NCI-H2196 (cell line): ENCODE measurements around the gene RUNDC3A.
A peak's percentile ranks its signal among the peaks of the same experiment; 100 is the strongest.
"Not testable (repeated sequence)": the region's sequence is repeated elsewhere in the genome, so short reads cannot be mapped to it uniquely, and the experiment has no call there.

ENCODE experiments used
- DNase-seq: peaks from one replicate; lab custom pipeline; 2025; ENCODE audit not compliant: unreplicated experiment; lab: John Stamatoyannopoulos, UW

RUNDC3A gene

DNA sequence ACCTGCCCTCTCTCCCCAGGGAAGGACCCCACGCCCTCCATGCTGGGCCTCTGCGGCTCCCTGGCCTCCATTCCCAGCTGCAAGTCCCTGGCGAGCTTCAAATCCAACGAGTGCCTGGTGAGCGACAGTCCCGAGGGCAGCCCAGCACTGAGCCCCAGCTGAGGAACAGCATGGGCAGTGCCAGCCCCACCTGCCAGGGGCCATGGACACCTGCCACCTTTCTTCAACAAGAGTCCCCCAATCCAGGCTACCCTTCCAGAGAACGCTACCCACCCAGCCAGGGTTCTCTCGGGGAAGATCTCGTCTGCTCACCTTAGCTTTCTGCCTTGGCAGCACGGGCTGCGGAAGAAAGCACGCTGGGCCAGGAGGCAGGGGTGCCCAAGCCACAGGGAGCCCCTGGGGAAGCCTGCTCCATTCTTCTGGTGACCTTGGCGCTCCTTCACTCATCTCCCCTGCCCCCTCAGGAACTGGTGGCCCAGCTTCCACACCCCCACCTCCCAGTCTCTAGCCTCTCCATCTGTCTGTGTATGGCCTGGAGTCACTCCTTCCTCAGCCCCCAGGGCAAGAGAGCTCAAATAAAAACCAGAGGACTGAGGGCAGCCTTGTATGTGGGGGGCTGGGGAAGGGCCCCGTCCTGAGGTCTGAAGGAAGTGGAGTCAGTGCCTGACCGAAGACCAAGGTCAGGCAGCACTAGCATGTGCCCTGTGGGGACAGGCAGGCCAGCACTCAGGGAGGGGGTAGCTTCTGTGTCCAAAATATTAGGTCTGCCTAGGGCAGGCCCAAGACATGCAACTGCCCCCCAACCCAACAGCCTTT, 9.9 kb downstream of the RUNDC3A start:
- DNase-seq = no peak

DNA sequence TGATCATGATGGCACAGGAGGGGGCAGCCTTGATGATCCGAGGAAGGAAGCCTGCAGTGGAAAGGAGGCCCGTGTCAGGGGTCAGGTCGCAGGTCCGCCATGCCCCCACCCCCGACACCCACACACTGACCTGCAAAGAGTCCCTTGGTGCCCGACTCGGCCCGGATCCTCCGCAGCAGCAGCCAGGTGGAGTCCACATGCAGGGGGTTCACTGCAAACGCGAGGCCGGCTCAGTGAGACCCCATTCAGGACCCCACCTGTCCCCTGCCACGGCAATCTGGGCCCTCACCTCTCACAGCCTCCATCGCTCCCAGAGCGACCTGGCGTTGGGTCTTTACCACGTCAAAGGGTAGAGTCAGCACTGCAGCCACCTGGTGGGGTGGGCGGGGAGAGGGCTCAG, 11.7 kb downstream of the RUNDC3A start:
- no peak for DNase-seq

DNA sequence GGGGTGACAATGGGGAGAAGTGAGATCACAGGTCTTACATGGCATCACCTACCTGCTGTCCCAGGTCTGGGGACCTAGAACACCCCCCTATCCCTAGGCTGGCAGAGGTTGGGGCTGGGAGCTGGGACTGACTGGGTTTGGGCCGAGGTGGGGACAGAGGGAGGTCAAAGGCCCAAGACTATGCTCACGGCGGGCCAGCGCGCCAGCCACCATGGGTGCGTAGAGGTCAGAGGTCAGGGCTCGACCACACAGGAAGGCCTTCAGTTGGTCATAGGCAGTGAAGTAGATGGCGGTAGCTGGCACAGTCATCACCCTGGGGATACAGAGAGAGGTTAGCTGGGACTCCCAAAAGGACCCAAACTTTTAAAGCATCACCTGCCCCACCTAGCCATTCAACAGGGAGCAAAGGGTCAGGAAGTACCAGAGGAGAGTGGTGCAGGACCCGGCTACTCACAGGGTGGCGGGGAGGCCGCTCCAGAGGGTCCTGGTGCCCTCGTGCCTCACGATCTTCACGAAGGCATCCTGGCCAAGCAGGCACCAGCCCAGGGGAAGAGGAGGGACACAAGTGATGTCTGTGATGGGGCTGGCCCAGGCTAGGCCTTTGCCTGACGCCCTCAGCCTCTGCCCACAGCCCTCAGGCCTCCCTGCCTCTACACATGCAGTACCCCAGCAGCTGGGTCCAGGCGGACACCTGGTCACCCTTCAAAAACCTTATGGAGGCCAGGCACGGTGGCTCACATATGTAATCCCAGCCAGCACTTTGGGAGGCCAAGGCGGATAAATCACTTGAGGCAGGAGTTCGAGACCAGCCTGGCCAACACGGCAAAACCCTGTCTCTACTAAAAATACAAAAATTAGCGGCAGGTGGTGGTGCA, 13.1 kb downstream of the RUNDC3A start:
- DNase-seq = no peak

DNA sequence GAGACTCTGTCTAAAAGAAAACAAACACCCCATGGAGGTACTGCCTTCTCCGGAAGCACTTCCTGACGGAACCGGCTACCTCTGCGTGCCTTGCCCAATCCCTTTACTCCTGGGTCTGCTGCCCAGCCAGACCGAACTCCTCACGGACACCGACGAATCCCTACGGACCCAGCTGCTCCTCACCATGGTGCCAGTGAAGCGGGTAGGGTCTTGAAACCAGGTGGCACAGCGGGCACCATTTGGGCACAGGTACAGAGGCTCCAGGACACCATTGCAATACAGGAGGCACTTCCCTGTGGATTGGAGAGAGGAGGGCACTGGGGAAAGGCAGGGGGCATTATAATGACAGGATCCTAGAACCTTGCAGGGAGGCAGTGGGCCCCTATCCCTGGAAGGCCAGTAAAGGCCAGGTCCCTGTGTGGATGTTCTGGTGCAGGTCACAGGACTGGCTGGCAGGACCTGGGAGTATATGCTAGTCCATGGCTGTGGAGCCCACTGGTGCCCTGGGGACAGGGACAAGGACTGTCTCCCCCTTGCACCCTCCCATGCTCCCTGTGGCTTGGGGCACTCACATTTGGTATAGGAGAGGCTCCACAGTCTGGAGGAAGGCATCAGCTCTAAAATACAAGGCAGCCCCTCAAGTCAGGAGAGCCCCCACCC, 14.0 kb downstream of the RUNDC3A start:
- DNase-seq = no peak

DNA sequence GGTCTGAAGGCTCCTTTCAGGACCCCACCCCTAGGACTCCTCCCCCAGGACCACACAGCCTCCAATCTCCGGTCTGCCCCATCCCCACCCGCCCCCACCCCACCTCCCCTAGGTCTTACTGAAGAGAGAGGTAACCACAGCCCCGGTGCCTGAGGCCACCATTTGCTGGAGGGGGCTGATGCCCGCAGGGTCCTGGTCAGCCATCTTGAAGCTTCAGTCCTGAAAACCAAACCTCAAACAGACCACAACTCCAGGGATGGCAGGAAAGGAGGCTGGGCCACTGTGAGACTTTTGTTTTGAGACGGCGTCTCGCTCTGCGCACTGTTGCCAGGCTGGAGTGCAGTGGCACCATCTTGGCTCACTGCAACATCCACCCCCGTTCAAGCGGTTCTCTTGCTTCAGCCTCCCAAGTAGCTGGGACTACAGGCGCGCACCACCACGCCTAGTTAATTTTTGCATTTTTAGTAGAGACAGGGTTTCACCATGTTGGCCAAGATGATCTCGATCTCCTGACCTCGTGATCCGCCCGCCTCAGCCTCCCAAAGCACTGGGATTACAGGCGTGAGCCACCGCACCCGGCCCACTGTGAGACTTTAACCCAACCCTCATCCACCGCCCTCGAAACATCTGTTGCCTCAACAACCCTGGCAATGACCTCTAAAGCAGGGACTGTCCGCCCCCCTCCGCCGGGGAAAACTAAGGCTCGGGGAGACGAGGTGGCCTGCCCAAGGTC, 15.1 kb downstream of the RUNDC3A start:
- DNase-seq = no peak

DNA sequence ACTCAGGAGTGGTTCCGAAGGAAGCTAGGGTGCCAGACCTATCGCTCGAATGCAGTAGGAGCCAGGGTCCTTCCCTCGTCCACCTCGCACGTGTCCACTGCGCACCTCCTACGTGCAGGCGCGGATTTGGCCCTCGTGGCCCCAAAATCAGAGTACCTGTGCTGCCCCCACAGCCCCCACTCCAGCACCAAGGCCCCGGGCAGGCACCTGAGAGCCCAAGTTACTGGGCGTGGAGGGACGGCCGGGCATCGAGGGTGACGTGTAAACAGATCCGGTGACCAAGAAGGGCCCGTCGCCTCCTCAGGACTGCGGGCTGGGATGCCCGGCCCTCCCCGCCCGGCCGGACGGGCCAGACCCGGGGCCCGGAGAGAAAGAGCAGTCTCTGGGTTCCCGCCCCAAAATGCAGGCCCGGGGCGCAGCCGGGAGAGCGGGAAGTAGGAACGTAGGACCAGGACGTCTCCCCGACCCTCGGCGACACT, 15.7 kb downstream of the RUNDC3A start:
- DNase-seq = no peak

DNA sequence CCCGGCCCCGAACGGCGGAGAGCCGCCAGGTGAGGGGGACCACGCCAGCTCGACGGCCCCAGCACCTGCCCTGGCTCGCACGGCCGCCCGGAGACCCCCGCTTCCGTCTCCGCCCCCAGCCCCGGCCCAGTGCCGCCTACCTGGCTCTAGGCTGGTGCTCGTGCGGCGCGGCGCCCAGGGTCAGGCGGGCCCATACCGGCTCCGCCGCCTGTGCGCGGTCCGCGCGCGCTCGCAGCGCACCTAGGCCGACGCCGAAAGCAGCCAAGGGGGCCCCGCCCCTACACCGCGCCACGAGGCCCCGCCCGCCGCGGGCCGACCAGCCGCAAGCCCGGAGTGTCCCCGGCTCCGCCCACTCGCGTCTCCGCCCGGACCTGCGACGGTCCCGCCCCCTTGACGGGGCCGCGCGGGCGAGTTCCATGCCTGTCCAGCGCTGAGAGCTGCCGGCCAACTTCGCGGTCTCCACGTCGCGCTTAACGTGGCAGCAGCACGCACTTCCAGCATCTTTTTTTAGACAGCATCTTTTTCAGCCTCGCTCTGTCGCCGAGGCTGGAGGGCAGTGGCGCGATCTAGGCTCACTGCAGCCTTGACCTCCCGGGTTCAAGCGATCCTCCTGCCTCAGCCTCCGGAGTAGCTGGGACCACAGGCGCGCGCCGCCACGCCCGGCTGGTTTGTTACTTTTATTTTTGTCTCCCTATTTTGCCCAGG, 16.3 kb downstream of the RUNDC3A start, which contains the start of gene SLC25A39:
Gene SLC25A39, minus strand, starts transcription at position 253 of the 705 bp plus-strand sequence. CDS start 1,261 bp downstream, outside the sequence.
- peak; percentile 96 for DNase-seq

DNA sequence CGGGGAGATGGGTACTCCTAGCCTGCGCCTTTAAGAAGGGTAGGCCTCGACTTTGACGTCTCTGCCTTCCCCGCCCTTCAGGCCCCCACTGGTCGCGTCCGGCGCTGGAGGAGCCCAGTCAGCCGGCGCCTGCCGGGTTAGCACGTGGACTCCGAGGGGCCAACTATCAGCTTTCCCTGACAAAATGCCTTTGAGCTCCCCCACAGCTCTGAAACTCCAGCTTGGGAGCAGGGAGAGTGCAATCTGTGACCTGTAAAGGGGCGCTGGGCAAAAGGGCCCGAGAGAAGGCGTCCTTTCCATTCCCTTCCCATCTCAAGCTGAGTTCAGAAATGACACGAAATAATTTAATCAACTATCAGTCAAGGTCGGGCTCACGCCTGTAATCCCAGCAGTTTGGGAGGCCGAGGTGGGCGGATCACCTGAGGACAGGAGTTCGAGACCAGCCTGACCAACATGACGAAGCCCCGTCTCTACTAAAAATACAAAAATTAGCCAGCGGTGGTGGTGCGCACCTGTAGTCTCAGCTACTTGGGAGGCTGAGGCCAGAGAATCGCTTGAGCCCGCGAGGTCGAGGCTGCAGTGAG, 18.6 kb downstream of the RUNDC3A start:
- peak; percentile 97 for DNase-seq

DNA sequence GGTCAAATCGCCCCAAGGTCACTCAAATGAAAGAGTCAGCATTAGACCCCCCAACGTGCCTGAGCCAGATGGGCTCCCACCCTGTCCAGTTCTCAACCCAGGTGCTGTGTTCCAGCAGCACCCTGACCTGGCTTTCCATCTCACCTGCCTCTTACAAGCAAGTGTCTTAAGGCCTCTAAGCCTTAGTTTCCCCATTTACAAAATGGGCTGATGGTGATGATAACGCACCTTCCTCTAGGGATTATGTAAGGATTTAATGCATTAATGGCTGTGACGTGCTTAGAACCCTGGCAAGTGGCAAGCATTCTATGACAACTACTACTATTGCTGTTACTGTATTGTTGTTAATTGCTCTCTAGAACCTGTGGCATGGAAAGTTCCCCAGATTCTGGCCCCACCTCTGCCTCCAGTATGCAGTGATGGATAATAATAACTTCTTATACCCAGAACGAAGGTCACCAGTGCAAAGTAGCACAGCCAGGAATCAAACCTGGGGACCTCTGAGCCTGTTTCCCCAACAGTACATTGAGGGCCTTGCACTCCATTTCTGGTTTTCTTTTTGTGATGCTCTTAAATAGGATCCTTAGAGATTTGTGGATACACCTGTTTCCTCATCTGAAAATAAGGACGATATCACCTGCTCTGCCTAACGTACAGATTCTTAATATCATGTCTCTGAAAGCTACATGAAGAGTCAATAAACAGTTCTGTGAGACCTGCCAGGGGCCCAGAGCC, 19.5 kb downstream of the RUNDC3A start:
- no peak for DNase-seq

DNA sequence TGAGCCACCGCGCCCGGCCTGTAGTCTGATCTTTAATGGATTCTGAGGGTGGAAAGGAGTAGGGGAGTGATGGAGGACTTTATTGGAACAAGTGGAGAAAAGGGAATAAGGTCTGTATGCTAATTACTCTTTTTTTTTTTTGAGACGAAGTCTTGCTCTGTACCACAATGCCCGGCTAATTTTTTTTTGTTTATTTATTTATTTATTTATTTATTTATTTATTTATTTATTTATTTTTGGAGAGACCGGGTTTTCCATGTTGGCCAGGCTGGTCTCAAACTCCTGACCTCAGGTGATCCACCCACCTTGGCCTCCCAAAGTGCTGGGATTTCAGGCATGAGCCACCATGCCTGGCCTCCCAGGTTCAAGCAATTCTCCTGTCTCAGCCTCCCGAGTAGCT, 21.1 kb downstream of the RUNDC3A start:
- DNase-seq = not testable (repeated sequence)

DNA sequence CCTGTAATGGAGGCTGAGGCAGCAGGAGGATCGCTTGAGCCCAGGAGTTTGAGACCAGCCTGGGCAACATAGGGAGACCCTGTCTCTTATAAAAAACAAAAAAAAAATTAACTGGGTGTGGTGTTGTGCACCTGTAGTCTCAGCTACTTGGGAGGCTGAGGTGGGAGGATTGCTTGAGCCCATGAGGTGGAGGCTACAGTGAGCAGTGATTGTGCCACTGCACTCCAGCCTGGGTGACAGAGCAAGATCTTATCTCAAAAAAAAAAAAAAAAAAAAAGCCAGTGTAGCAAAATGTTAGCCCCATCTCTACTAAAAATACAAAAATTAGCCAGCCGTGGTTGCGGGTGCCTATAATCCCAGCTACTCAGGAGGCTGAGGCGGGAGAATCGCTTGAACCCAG, 21.9 kb downstream of the RUNDC3A start:
- DNase-seq = not testable (repeated sequence)

DNA sequence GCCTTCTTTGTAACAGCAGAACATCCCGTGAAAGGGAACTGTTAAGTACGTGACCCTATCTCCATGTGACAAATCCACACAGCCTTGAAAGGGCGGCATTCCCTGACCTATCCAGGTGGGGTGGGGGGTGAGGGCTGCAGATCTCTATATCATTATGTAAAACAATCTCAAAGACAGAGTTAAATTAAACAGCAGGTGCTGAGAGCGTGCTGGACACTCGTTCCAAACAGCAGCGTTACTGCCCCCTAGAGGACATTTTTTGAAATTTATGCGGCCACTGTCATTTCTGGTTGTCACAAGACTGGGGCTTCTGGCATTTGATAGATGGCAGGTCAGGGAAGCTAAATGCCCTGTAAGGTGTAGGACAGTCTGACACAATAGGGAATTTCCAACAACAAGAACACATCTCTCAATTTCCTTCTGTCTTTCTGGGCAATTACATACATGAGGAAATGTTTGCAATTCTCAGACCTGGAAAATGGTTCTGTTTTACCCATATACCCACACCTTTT, 22.9 kb downstream of the RUNDC3A start:
- DNase-seq = peak; percentile 87

DNA sequence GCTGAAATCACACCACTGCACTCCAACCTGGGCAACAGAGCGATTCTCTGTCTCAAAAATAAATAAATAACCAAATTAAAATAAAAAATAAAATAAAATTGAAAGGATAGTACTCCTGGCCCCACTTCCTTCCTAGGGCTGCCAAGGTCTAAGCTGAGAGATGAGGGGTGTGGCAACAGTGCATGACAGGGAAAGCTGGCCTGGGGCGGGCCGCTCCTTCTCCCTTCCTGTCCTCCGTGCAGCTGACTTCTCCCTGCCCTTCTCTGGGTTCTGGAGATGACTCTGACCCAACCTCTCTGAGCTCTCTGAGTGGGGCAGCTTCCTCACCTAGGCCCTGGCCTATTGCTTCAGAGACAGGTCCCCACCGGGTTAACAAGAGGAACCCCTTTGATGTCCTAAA, 25.0 kb downstream of the RUNDC3A start:
- no peak for DNase-seq

DNA sequence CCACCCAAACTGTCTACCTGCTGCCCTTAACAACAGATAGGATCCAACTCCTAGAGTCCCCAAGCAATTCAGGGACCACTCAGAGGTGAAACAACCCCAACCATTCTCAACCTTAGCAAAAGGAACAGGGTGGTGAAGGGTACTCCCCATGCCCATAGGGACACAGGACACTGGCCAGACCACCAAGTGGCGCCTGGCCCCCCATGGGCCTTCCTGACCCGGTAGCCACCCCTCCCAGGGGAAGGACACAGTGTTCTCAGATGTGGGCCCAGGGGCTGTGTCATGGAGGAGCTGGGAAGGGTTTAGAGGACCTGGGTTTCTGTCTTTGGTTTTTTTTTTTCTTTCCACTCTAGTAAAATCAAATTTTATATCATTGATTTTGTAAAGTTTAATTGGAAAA, 25.9 kb downstream of the RUNDC3A start:
- DNase-seq = no peak

DNA sequence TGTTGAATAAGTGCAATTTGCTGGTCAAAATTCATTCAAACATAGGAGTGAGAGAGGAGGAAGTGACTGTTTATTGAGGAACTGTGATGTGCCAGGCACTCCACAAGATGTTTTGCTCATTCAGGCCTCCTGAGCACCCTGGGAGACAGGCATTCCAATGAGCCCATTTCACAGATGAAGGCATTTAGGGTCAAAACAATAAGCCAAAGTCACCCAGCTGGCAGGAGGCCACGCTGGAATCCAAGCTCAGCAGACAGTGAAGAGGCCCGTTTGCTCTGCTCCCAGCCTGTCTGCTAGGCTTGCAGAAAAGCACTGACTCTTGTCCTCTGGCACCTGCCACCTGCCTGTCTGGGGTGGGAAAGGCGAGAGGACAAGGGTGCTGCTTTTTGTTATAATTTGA, 26.3 kb downstream of the RUNDC3A start:
- no peak for DNase-seq

DNA sequence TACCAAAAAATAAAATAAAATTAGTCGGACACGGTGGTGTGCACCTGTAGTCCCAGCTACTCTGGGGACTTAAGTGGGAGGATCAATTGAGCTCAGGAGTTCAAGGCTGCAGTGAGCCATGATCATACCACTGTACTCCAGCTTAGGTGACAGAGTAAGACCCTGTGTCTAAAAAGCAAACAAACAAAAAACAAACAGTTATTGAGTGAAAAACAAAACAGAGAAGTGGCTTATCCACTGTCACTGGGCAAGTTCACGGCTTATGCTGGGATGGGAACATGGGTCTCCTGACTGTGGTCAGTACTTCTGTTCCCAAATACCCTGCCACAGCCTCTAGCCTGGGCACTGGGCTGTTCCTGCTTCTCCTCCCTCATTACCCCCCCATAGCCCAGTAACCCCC, 27.2 kb downstream of the RUNDC3A start:
- no peak for DNase-seq

DNA sequence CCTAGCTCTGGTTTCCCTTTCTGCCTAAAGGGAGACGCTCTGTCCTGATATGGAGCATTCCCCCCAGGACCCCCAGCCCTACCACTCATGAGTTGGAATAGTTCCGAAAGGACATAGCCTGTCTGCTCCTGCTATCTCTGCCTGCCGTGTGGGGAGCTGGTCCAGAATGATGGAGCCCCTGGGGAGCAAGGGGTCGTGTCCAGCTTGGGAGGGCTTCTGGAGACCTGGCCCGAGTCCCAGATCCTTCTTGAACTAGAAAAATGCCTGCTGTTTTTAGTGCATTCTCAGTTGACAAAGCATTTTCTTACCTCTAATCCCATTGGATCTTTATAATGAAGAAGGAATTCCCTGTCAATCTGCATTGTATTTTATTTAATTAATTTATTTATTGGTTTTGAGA, 27.6 kb downstream of the RUNDC3A start:
- DNase-seq = no peak

DNA sequence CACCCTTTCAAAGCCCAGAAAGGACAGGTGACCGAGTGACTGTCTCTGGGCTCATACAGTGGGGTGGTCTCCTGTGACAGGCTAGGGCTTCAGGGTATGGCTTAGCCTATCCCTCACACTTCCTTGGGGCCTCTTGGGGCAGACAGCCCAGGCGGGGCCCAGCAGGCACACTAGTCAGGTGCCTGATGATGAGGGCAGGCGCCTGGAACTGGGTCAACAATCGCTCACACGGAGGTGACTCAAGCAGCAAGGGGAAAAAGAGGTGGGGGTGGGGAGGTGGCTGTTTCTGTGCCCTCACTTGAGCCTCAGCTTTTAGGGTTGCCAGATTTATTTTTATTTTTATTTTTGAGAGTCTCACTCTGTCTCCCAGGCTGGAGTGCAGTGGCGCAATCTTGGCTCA, 30.3 kb downstream of the RUNDC3A start:
- no peak for DNase-seq

DNA sequence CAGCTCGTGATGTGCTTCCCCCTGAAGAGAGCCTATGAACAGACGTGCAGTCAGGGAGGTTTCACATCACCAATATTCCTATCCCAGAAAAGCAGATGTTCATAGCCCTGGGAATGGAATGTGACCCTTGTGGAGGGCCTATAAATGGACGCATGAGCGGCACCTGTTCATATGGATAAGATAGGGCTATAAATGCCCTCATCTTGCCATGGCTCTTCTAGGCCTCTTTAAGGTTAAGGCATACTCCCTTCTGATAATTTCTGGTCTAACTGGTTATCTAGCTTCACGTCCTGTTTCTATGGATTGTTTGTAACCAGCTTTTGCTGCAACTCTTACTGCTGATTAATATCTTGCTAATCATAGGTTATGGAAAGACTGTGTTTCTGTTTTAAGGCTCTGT, 32.2 kb downstream of the RUNDC3A start:
- DNase-seq = not testable (repeated sequence)
